ENCODE measurements around the gene FBLN1.
"Not testable (repeated sequence)": the region's sequence is repeated elsewhere in the genome, so short reads cannot be mapped to it uniquely, and the experiment has no call there.

FBLN1 gene

GRCh38 chr22:45552017-45552411 lies 49.3 kb downstream of the FBLN1 start:
- H3K4me3 ChIP-seq (ENCODE audit: low read depth, low read length), result no peak overlapping the region
- no peak for TF ChIP-seq CTCF (IDR thresholded peaks at IDR 0.05; ENCODE audit: borderline replicate concordance, insufficient read depth, low read depth, low read length)

GRCh38 chr22:45552580-45553350 lies 50.1 kb downstream of the FBLN1 start:
- no peak overlapping the region for H3K4me3 ChIP-seq (ENCODE audit: low read depth, low read length)
- TF ChIP-seq CTCF (IDR thresholded peaks at IDR 0.05; ENCODE audit: borderline replicate concordance, insufficient read depth, low read depth, low read length), result no peak

- TF ChIP-seq CTCF (IDR thresholded peaks at IDR 0.05; ENCODE audit: borderline replicate concordance, insufficient read depth, low read depth, low read length), result peak; percentile 88
- no peak overlapping the region for H3K4me3 ChIP-seq (ENCODE audit: low read depth, low read length)
Measured at GRCh38 chr22:45553351-45554039, 50.8 kb downstream of the FBLN1 start.

GRCh38 chr22:45554040-45554406 lies 51.3 kb downstream of the FBLN1 start:
- no peak for TF ChIP-seq CTCF (IDR thresholded peaks at IDR 0.05; ENCODE audit: borderline replicate concordance, insufficient read depth, low read depth, low read length)

GRCh38 chr22:45554861-45555260 lies 52.2 kb downstream of the FBLN1 start:
- H3K4me3 ChIP-seq (ENCODE audit: low read depth, low read length), result no peak overlapping the region

More at GRCh38 chr22:45554040-45554406, 51.3 kb downstream of the FBLN1 start:
- H3K4me3 ChIP-seq (ENCODE audit: low read depth, low read length), result no peak overlapping the region

GRCh38 chr22:45557926-45558325 lies 55.2 kb downstream of the FBLN1 start:
- not testable (repeated sequence) for H3K4me3 ChIP-seq (ENCODE audit: low read depth, low read length)

More at GRCh38 chr22:45554861-45555260, 52.2 kb downstream of the FBLN1 start:
- TF ChIP-seq CTCF (IDR thresholded peaks at IDR 0.05; ENCODE audit: borderline replicate concordance, insufficient read depth, low read depth, low read length), result no peak

GRCh38 chr22:45560092-45560491 lies 57.4 kb downstream of the FBLN1 start:
- H3K4me3 ChIP-seq (ENCODE audit: low read depth, low read length), result not testable (repeated sequence)

GRCh38 chr22:45560761-45561160 lies 58.1 kb downstream of the FBLN1 start:
- not testable (repeated sequence) for H3K4me3 ChIP-seq (ENCODE audit: low read depth, low read length)

All from GM12875 (cell line).